Cortex of kidney (tissue), 1 donor: Measurements from ENCODE around the gene CROCC.
"Not testable (repeated sequence)": the region's sequence is repeated elsewhere in the genome, so short reads cannot be mapped to it uniquely, and the experiment has no call there.

Source experiments
- DNase-seq: peaks from one replicate; lab custom pipeline; 2025; lab: John Stamatoyannopoulos, UW

The CROCC gene, protein sequence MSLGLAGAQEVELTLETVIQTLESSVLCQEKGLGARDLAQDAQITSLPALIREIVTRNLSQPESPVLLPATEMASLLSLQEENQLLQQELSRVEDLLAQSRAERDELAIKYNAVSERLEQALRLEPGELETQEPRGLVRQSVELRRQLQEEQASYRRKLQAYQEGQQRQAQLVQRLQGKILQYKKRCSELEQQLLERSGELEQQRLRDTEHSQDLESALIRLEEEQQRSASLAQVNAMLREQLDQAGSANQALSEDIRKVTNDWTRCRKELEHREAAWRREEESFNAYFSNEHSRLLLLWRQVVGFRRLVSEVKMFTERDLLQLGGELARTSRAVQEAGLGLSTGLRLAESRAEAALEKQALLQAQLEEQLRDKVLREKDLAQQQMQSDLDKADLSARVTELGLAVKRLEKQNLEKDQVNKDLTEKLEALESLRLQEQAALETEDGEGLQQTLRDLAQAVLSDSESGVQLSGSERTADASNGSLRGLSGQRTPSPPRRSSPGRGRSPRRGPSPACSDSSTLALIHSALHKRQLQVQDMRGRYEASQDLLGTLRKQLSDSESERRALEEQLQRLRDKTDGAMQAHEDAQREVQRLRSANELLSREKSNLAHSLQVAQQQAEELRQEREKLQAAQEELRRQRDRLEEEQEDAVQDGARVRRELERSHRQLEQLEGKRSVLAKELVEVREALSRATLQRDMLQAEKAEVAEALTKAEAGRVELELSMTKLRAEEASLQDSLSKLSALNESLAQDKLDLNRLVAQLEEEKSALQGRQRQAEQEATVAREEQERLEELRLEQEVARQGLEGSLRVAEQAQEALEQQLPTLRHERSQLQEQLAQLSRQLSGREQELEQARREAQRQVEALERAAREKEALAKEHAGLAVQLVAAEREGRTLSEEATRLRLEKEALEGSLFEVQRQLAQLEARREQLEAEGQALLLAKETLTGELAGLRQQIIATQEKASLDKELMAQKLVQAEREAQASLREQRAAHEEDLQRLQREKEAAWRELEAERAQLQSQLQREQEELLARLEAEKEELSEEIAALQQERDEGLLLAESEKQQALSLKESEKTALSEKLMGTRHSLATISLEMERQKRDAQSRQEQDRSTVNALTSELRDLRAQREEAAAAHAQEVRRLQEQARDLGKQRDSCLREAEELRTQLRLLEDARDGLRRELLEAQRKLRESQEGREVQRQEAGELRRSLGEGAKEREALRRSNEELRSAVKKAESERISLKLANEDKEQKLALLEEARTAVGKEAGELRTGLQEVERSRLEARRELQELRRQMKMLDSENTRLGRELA (N-terminal part only)

GRCh38 chr1:16921391-16922185 lies at the start of gene CROCC:
TSS of gene CROCC (plus strand) at chr1:16921931. CDS start at chr1:16922019, 88 bp downstream.
- no peak for DNase-seq

GRCh38 chr1:16872152-16873075 lies 49.3 kb upstream of the CROCC start:
- not testable (repeated sequence) for DNase-seq

DNA sequence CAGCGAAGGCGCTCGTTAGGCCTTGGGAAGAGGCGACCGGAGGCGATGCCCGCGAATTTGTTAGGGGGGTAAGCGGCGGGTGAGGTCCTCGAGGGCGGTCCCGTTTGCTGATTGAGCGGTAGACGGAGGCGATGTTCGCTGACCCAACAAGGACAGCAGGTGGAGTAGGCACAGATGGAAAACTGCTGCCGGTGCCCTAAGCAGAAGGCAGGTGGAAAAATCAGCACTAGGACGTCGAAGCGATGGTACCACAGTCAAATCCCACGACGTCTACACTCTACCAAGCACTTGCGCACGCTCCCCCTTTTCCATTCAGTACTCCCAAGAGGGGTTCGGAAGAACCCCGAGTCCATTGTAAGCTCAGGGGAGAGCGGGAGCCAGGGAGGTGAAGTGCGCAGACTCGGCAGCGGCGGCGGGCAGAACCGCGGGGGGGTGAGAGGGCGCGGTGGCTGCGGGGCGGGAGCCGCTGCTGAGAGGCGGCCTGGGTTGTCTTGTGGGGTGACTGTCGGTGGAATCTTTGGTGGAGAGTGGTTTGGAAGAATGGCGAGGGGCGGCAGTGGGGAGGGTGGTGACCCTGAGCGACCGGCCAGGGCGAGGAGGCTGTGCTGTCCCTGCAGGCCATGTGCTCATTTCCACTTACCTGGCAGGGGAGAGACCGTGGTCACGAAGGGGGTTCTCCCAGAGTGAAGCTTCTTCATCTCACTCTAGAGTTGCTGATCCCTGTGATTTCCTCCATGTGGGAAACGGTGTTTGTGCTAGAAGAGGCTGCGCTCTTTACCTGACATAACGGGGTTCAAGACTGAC lies 48.5 kb upstream of the CROCC start:
- not testable (repeated sequence) for DNase-seq

DNA sequence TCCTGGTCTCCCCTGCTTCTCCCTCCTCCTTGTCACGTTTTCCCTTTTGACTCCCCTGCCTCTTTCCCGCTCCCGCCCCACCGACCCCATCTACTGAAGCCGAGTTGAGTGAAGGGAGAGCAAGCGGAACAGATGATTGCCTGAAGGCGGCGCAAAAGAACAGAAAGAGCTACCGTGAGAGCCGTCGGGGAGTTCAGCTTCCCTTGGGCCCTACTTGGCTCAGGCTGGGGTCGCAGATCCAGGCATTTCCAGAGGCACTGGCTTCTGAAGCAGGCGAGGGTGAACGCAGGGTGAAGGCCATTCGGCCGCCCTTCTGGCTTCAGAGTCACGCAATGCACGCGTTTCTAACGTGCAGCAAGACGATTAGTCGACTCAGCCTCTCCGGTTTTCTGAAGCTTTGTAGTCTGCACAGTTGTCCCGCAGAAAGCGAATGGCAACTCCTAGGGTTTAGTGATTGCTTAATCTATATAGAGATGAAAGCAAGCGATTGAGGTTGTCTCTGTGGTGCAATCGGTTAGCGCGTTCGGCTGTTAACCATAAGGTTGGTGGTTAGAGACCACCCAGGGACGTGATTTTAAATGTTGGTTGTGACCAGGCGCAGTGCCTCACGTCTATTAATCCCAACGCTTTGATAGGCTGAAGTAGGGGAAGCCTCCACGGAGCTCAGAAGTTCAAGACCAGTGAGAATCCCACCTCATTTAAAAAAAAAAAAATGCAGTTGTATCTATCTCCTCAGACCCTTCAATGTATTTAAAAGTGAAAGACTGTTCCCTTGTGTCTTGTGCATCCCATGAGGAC lies 46.6 kb upstream of the CROCC start:
- not testable (repeated sequence) for DNase-seq

- not testable (repeated sequence) for DNase-seq
Observed at GRCh38 chr1:16881742-16882141, 40.0 kb upstream of the CROCC start.

- DNase-seq = no peak
Observed at GRCh38 chr1:16882986-16883385, 38.7 kb upstream of the CROCC start.

GRCh38 chr1:16884487-16884886 lies 37.2 kb upstream of the CROCC start:
- DNase-seq = not testable (repeated sequence)

DNA sequence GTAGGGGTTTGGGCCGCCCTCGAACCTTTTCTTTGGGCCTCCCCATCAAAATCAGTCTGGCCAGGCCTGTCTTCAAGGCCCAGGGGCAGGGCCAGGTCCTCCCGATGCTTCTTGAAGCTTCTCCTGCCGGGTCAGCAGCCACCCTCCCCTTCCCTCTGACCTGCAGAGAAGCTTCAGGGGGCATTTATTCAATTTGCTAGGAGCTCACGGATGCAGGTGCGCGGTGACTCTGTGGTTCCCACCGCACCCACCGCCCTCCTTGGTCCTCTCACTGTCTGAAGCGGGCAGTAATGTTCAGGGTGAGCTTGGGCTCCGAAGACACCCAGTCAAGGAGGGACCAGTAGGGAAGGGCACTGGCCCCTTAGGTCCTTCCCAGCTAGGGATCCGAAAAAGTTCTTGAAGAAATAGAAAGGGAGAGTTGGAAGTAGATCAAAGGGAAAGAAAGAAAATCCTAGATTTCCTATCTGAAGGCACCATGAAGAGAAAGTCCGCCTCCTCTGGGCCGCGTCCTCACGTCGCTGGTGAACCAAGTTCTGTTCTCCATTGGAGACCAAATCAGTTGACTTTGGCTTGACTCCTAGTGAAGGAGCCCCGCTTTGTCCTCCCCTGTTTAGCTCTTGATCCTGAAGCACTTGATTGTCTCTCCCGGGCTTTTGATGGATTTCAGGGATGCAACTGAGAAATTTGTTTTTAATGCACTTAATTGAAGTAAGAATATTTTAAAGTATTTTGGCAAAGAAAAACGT lies 34.7 kb upstream of the CROCC start:
- DNase-seq = no peak

DNA sequence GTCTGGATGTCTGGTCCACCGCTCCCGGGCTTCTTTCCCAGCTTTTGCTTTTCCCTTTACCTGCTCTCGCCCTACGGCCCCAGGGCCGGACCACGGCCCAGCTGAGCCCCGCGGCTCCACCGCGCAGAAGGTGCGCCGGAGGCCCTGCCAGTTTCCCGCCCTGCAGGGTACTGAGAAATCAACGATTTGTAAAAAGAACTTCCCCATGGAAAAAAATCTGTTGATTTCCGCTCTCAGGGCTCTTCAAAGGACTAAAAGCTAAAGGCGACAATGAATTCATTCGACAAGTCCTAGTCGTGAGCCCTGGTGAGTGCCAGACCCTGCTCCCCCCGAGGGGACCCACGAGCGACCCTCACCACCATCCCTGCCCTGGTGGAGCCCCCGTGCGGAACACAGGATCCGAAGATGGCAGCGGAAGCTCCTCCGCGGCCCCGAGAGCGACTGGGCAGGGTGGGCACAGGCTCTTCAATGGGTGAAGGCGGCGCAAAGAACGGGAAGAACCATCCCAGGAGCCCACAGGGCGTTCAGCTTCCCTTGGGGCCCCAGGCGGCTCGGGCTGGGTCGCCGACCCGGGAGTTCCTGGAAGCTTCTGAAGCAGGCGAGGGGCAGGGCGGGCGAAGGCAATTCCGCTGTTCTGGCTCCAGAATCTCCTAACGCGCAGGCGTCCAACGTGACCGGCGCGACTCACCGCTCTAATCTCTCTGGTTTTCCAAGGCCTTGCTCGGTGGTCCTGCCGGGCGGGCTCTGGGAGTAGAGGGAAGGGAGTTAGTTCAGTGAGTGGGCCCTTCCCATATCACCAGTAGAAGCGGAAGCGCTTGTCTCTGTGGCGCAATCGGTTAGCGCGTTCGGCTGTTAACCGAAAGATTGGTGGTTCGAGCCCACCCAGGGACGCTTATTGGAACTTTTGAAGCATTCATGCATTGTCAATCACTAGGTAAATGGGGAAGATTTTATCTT lies 32.6 kb upstream of the CROCC start:
- DNase-seq = no peak

GRCh38 chr1:16890539-16891021 lies 31.2 kb upstream of the CROCC start:
- not testable (repeated sequence) for DNase-seq

- DNase-seq = not testable (repeated sequence)
Observed at GRCh38 chr1:16891057-16891456, 30.7 kb upstream of the CROCC start.

- DNase-seq = not testable (repeated sequence)
Observed at GRCh38 chr1:16892978-16893525, 28.7 kb upstream of the CROCC start.

DNA sequence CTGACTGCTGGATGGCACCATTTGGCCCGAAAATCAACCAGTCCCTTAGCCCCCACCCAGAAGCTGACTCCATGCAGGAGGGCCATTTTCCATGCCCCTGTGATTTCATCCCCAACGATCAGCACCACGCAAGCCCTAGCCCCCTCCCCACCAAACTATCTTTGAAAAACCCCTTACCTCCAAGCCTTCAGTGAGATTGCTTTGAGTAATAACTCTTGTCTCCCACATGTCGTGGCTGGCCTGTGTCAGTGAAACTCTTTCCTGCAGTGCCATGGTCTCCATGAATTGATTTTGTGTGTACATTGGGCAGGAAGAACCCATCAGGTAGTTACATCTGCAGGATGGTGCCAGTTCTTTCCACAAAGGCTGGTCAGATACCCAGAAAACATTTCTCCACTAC lies 27.9 kb upstream of the CROCC start:
- not testable (repeated sequence) for DNase-seq

GRCh38 chr1:16894338-16894737 lies 27.4 kb upstream of the CROCC start:
- DNase-seq = not testable (repeated sequence)

DNA sequence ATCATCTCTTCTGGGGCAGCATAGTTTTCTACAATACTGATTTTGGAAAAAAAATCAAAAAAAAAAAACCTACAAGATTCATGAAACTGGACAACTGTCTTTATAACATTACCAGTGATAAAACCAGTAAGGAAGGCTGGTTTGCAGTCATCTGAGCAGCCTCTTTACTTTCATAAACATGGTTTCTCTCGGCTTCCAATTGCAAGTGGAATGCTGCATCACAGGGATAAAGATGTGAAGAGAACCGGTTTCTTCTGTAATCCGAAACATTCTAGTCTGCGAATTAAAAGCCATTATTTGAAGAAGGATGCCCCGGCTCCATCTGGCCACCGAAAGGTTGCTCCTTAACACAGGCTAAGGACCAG lies 26.5 kb upstream of the CROCC start:
- DNase-seq = not testable (repeated sequence)
